WTC11 (cell line): ENCODE measurements around the gene VPS52. TPM values are rescaled to one million over a fixed set of nuclear protein-coding genes. Genes with fewer than 3 reads are reported as not detected.

ENCODE experiments used
- ATAC-seq: fragments of 200-7000 bp; cut with Tn5 transposase; 2 replicates; pipeline ENCODE4 v1.10.0; 2021; ENCODE audit warnings: mild to moderate bottlenecking, moderate library complexity
- CTCF ChIA-PET: fragments of 300-600 bp; sonication (Branson Sonifier 250); formaldehyde crosslinking; loops from one replicate; lab custom pipeline; 2021; ENCODE audit warnings: antibody characterized with exemption; lab: Charles Lee
- POLR2A ChIA-PET: fragments of 350-600 bp; sonication (Branson Sonifier 250); formaldehyde crosslinking; loops from one replicate; lab custom pipeline; 2021; ENCODE audit warnings: antibody characterized with exemption; lab: Charles Lee
- DNase-seq: peaks from one replicate; pipeline ENCODE4 v3.0.0; 2021; ENCODE audit warnings: low spot score
- H3K27ac Mint-ChIP-seq: 2 replicates; pipeline ENCODE4 v1.8.0; 2021; ENCODE audit warnings: mixed read lengths
- H3K27me3 Mint-ChIP-seq: 2 replicates; pipeline ENCODE4 v1.8.0; 2021; ENCODE audit warnings: low read depth, mild to moderate bottlenecking, moderate library complexity, mixed read lengths
- H3K36me3 Mint-ChIP-seq: 2 replicates; pipeline ENCODE4 v1.8.0; 2021; ENCODE audit warnings: mixed read lengths
- H3K4me1 Mint-ChIP-seq: 2 replicates; pipeline ENCODE4 v1.8.0; 2022; ENCODE audit warnings: mixed read lengths
- H3K4me3 Mint-ChIP-seq: 2 replicates; pipeline ENCODE4 v1.8.0; 2021; ENCODE audit warnings: mild to moderate bottlenecking, moderate library complexity, mixed read lengths
- H3K9me3 Mint-ChIP-seq: 2 replicates; pipeline ENCODE4 v1.8.0; 2021; ENCODE audit warnings: mixed read lengths
- ARID4B ChIP-seq: sonication (generic); formaldehyde crosslinking; IDR thresholded peaks from 2 replicates; pipeline ENCODE4 v1.8.0; 2023; ENCODE audit warnings: missing genetic modification reagents, mild to moderate bottlenecking, borderline replicate concordance
- ATF3 ChIP-seq: sonication (generic); formaldehyde crosslinking; conservative IDR thresholded peaks from 2 replicates; pipeline ENCODE4 v1.8.1; 2022; ENCODE audit warnings: mild to moderate bottlenecking, missing genetic modification reagents
- CBFB ChIP-seq: sonication (generic); formaldehyde crosslinking; IDR thresholded peaks from 2 replicates; pipeline ENCODE4 v1.8.1; 2022; ENCODE audit warnings: mild to moderate bottlenecking, low read depth, missing genetic modification reagents
- CREB1 ChIP-seq: sonication (generic); formaldehyde crosslinking; IDR thresholded peaks from 2 replicates; pipeline ENCODE4 v1.8.0; 2023; ENCODE audit warnings: mild to moderate bottlenecking, missing genetic modification reagents
- CTCF ChIP-seq: fragments of 200-600 bp; IDR thresholded peaks from 2 replicates; pipeline ENCODE4 v1.8.0; 2022; ENCODE audit warnings: antibody characterized with exemption
- E2F5 ChIP-seq: sonication (generic); formaldehyde crosslinking; IDR thresholded peaks from 2 replicates; pipeline ENCODE4 v1.8.1; 2022; ENCODE audit warnings: mild to moderate bottlenecking, moderate library complexity, missing genetic modification reagents
- ELF4 ChIP-seq: sonication (generic); formaldehyde crosslinking; IDR thresholded peaks from 2 replicates; pipeline ENCODE4 v1.8.1; 2022; ENCODE audit warnings: low read depth, mild to moderate bottlenecking, moderate library complexity, missing genetic modification reagents
- FOXK1 ChIP-seq: sonication (generic); formaldehyde crosslinking; IDR thresholded peaks from 2 replicates; pipeline ENCODE4 v1.8.0; 2022; ENCODE audit warnings: mild to moderate bottlenecking, moderate library complexity, missing genetic modification reagents
- FOXP1 ChIP-seq: sonication (generic); formaldehyde crosslinking; IDR thresholded peaks from 2 replicates; pipeline ENCODE4 v1.8.0; 2022; ENCODE audit warnings: missing genetic modification reagents, mild to moderate bottlenecking, moderate library complexity, borderline replicate concordance
- GABPB1 ChIP-seq: sonication (generic); formaldehyde crosslinking; IDR thresholded peaks from 2 replicates; pipeline ENCODE4 v1.8.1; 2023; ENCODE audit warnings: mild to moderate bottlenecking, missing genetic modification reagents
- HMGA2 ChIP-seq: fragments of 250-450 bp; sonication (Bioruptor Pico); IDR thresholded peaks from 2 replicates; pipeline ENCODE4 v1.4.0; 2021; ENCODE audit warnings: mild to moderate bottlenecking, moderate library complexity
- IRF1 ChIP-seq: sonication (generic); formaldehyde crosslinking; IDR thresholded peaks from 2 replicates; pipeline ENCODE4 v1.8.0; 2023; ENCODE audit warnings: missing genetic modification reagents
- MLX ChIP-seq: sonication (generic); formaldehyde crosslinking; IDR thresholded peaks from 2 replicates; pipeline ENCODE4 v1.8.1; 2023; ENCODE audit warnings: mild to moderate bottlenecking, missing genetic modification reagents, moderate library complexity
- NFE2L1 ChIP-seq: sonication (generic); formaldehyde crosslinking; IDR thresholded peaks from 2 replicates; pipeline ENCODE4 v1.8.1; 2023; ENCODE audit warnings: missing genetic modification reagents
- SMAD3 ChIP-seq: sonication (generic); formaldehyde crosslinking; IDR thresholded peaks from 2 replicates; pipeline ENCODE4 v1.8.0; 2022; ENCODE audit warnings: missing genetic modification reagents, mild to moderate bottlenecking, borderline replicate concordance
- USF1 ChIP-seq: sonication (generic); formaldehyde crosslinking; IDR thresholded peaks from 2 replicates; pipeline ENCODE4 v1.8.0; 2022; ENCODE audit warnings: mild to moderate bottlenecking, missing genetic modification reagents
- ZBTB43 ChIP-seq: sonication (generic); formaldehyde crosslinking; IDR thresholded peaks from 2 replicates; pipeline ENCODE4 v1.8.1; 2023; ENCODE audit warnings: mild to moderate bottlenecking, missing genetic modification reagents
- ZNF232 ChIP-seq: sonication (generic); formaldehyde crosslinking; IDR thresholded peaks from 2 replicates; pipeline ENCODE4 v1.8.0; 2022; ENCODE audit warnings: mild to moderate bottlenecking, missing genetic modification reagents
- ZNF317 ChIP-seq: sonication (generic); formaldehyde crosslinking; IDR thresholded peaks from 2 replicates; pipeline ENCODE4 v1.8.1; 2023; ENCODE audit warnings: low read depth, mild to moderate bottlenecking, moderate library complexity, missing genetic modification reagents, borderline replicate concordance
- ZNF671 ChIP-seq: fragments of 250-450 bp; sonication (Bioruptor Pico); IDR thresholded peaks from 2 replicates; pipeline ENCODE4 v1.8.0; 2021; ENCODE audit warnings: mild to moderate bottlenecking
- total RNA-seq: library from RNA; stranded (reverse); gene quantifications from 3 replicates; pipeline ENCODE4 v1.2.3, GENCODE V29; 2021

The VPS52 gene
- total RNA-seq, 1 experiment from 2014 or later: 46.8 TPM

GRCh38 chr6:33277663-33278391, 6.2 kb upstream of the VPS52 start:
- Mint-ChIP-seq H3K27ac (peak overlapping the region; percentile 97), H3K4me3 (peak overlapping the region; percentile 82), H3K9me3 (no peaks in the 10 kb centered on the region), H3K4me1 (peaks cover 48% of the 10 kb centered on the region), H3K27me3 (no peaks in the 10 kb centered on the region), H3K36me3 (peaks cover 44% of the 10 kb centered on the region)
- DNase-seq (peak; percentile 32), ATAC-seq (peak; percentile 0; the same call in 1 of the 2 replicates)
- CTCF ChIA-PET: interaction anchor here (0.6 to 3.1 kb wide), 39 partner anchors 12 to 1329 kb away, joined by 3 to 40 read pairs (median 5); partner anchors contain the start of genes BAK1, HSD17B8, PFDN6 and PHF1
- TF ChIP-seq CREB1 (CRISPR knock-in tag) (no peak), ZNF671 (CRISPR knock-in tag) (no peak), ARID4B (0 out of 2 replicates have a peak, but pooled peaks have one; percentile 11)
- POLR2A ChIA-PET: interaction anchor here (0.6 to 3.2 kb wide), 16 partner anchors 12 to 306 kb away, joined by 3 to 27 read pairs (median 4); partner anchors contain the start of genes PFDN6, RGL2, TAPBP and WDR46

GRCh38 chr6:33276864-33277662, 5.4 kb upstream of the VPS52 start, which contains the start of gene B3GALT4:
B3GALT4 (plus strand) TSS chr6:33277123; CDS start chr6:33277420, 297 bp downstream.
- CTCF ChIA-PET: interaction anchor here (0.6 to 3.1 kb wide), 38 partner anchors 8 to 308 kb away, joined by 3 to 40 read pairs (median 5); partner anchors contain the start of genes BAK1, HSD17B8, PFDN6 and PHF1
- H3K27me3 Mint-ChIP-seq: no peaks in the 10 kb centered on the region
- DNase-seq (peak; percentile 89), ATAC-seq (peak; percentile 74)
- peak within 1 kb of the TSS; percentile 100 for H3K27ac Mint-ChIP-seq
- no peaks in the 10 kb centered on the region for H3K9me3 Mint-ChIP-seq
- H3K4me3 Mint-ChIP-seq: peak within 1 kb of the TSS; percentile 96
- POLR2A ChIA-PET: interaction anchor here (0.6 to 3.2 kb wide), 15 partner anchors 12 to 305 kb away, joined by 3 to 27 read pairs (median 5); partner anchors contain the start of genes PFDN6, RGL2, TAPBP and WDR46
- H3K4me1 Mint-ChIP-seq: peaks cover 54% of the 10 kb centered on the region
- peaks cover 51% of the 10 kb centered on the region for H3K36me3 Mint-ChIP-seq
- TF ChIP-seq ZNF232 (CRISPR knock-in tag): peak; percentile 76; the same call in 1 of the 2 replicates
- TF ChIP-seq USF1 (CRISPR knock-in tag): 0 out of 2 replicates have a peak, but pooled peaks have one; percentile 10
- no peak for TF ChIP-seq GABPB1 (CRISPR knock-in tag)
- peak; percentile 87 for TF ChIP-seq ZBTB43 (CRISPR knock-in tag)
- TF ChIP-seq CBFB (CRISPR knock-in tag): no peak
- peak; percentile 88 for TF ChIP-seq SMAD3 (CRISPR knock-in tag)
- no peak for TF ChIP-seq HMGA2 (CRISPR knock-in tag)
- TF ChIP-seq MLX (CRISPR knock-in tag): peak; percentile 73; the same call in 1 of the 2 replicates
- peak; percentile 97 for TF ChIP-seq FOXP1 (CRISPR knock-in tag)
- peak; percentile 63; the same call in 1 of the 2 replicates for TF ChIP-seq ELF4 (CRISPR knock-in tag)
- TF ChIP-seq FOXK1: peak; percentile 74
- peak; percentile 79 for TF ChIP-seq E2F5 (CRISPR knock-in tag)
- peak; percentile 70; the same call in 1 of the 2 replicates for TF ChIP-seq NFE2L1 (CRISPR knock-in tag)
- TF ChIP-seq ZNF317 (CRISPR knock-in tag): no peak
- peak; percentile 36 for TF ChIP-seq CTCF
- TF ChIP-seq IRF1: peak; percentile 60; the same call in 1 of the 2 replicates
- TF ChIP-seq ATF3 (CRISPR knock-in tag): no peak
